SKM-1 treated with dmso at 0.1 percent for 144 hours (cell line): ENCODE results near the gene ASZ1.
A peak's percentile ranks its signal among the peaks of the same experiment; 100 is the strongest.

Experiments
- DNase-seq: peaks from one replicate; lab custom pipeline; 2025; ENCODE audit not compliant: unreplicated experiment; lab: John Stamatoyannopoulos, UW

Gene ASZ1

DNA sequence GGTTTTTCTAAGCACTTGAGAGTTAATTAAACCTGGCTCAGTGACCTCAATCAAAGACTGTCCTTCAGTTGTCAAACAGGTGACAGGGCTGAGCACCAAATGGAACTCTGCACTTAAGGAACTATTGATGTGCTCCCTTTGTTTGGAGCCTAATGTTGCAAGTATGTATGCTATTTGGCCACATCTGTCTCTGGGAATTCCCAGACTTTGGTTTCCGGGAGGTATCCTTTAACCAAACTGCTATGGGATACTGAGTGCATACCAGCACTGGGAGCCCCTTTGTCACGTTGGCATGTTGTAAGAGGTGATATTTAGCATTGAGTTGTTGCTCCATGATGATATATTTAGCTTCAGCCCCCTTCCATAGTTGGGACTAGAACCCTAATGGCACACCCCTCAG lies 25.2 kb downstream of the ASZ1 start:
- no peak for DNase-seq

DNA sequence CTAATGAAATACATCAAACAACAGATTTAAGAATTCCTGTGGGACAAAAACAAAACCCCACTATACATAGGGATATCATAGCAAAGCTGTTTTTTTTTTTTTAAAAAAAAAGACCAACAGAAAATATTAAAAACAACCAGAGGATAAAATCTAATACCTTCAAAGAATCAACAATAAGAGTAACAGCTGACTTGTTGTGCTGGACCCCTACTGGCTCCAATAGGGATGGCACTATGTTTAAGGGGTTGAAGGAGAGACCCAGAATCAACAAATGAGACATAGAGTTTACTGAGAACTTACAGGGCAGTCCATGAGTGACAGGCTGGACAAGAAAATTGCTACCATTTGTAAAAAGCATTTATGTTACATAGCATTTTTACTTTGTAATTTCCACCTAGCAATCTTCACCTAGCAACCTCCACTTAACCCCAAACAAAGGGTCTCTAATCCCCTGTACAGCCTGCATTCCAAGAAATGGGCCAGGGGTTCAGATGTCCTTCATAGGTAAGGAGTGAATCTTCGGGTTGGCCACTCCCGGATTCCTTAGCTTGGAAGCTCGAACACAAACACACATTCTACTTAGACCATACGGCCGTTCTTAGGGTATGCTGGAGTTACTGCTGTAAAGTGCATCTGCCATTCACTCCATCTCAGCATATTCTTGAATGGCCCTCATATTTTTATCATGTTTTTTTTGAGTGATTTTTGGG lies 25.8 kb downstream of the ASZ1 start:
- no peak for DNase-seq

DNA sequence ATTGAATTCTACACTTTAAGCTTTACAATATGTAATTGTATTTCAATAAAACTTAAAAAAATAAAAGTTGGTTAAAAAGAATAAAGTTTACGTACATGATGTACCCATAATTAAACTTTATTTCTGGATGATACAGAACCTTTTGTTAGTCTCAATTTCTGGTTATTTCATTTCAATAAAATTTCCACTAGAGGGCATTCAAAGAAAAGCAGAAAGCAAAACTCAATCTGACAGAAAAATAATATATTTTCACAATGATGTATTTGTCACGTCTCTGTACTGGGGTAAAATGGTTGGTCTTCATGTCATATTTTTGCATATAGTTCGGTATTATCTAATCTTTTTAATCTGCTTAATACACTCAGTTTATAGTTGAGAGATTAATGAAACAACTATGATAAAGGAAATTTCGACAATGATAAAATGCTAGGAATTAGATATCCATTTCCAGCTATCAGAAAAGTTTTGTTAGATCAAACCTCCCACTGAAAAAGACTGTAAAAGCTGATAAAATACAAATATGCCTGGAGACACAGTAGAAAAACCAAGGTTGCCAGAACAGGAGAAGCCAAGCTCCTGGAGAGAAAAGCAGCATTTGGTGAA lies 27.4 kb downstream of the ASZ1 start:
- DNase-seq: peak; percentile 10

DNA sequence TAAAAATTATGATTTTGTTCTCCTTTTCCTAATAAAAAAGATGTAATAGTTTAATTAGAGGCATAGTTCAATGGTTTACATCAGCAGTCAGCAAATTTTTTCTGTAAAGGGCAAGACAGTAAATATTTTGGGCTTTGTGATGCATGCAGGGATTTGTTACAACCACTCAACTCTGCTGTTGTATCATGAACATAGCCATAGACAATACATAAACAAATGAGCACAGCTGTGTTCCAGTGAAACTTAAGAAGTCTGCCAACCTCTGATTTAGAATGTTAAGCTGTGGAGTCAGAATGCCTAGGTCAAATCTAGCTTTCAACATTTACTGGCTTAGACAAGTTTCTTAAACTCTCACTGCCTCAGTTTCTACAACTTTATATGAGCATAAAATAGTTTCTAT lies 31.6 kb downstream of the ASZ1 start:
- DNase-seq: no peak

DNA sequence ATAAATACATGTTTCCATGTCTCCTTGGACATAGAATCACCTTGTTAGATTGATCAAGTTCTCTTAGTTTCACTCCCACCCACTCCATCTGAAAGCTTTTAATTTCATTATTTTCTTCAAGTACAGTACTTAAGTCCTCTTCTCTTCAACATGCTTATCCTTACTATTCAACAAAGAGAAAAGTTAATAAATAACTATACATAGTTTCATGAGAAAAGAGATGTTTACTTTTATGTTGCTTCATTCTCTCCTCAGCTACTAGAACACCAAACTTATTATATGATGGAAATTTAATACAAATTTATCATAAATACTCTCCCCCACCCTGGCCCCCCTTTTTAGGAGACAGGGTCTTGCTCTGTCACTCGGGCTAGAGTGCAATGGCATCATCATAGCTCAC lies 33.5 kb downstream of the ASZ1 start:
- DNase-seq: no peak

DNA sequence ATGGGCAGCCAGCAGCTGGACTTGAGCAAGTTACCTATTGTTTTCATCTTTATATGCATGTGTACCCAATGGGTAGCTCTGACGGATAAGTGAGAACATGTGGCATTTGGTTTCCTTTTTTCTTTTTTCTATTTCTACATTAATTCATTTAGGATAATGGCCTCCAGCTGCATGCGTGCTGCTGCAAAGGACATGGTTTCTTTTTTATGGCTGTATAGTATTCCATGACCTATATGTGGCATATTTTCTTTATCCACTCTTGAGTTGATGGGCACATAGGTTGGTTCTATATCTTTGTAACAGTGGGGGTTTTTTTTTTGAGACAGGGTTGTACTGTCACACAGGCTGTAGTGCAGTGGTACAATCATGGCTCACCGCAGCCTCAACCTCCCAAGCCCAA lies 37.4 kb downstream of the ASZ1 start:
- no peak for DNase-seq

DNA sequence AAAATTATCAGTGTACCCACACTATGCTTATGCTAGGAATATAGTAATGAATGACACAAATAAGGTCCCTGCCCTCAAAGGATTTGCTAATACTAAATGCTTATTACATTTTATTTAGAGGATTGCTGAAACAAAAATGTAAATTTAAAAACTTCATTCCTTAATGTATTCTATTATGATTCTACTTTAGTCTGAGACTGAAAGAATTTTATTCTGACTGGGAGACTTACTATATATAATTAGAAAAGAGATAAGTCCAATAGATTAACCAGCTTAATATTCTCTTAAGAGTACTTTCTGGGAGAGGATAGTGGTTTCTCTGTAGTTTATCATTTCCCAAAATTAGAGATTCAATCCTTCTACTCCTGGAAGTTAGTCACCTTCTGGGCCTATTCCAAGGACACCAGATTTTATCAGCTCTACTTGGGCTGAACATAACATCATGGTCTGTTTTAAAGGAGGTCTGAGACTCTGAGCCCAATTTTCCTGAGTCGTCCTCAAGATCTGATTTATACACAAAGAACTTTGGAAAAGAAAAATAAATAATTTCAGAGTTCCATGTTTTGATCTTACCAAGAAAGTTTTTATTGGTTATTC lies 41.1 kb downstream of the ASZ1 start:
- DNase-seq: no peak

DNA sequence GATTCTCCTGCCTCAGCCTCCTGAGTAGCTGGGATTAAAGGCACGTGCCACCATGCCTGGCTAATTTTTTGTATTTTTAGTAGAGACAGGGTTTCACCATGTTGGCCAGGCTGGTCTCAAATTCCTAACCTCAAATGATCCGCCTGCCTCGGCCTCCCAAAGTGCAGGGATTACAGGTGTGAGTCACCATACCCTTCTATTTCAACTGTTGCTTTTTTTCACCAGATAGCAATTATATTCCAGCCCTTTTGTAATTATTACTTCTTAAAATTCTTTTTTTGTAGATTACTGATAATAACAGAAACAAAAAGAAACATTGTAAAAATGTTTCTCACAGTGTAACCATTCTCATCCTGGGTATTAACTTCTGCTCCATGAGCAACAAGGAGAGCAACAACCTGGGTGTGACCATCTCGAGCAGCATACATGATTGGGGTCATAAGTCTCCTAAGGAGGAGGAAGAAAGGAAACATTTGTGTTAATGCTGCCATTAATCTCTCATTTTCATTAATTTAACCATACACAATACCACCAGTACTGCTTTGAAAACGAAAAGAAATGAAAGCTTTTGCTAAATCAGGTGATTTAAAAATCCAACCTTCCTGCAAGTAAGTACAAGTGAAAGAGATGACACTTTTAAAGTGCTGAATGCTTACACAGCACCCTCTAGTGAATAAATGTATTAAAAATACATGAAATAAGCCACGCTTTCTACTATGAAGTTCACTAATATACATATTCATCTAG lies 41.8 kb downstream of the ASZ1 start:
- DNase-seq: peak; percentile 4

DNA sequence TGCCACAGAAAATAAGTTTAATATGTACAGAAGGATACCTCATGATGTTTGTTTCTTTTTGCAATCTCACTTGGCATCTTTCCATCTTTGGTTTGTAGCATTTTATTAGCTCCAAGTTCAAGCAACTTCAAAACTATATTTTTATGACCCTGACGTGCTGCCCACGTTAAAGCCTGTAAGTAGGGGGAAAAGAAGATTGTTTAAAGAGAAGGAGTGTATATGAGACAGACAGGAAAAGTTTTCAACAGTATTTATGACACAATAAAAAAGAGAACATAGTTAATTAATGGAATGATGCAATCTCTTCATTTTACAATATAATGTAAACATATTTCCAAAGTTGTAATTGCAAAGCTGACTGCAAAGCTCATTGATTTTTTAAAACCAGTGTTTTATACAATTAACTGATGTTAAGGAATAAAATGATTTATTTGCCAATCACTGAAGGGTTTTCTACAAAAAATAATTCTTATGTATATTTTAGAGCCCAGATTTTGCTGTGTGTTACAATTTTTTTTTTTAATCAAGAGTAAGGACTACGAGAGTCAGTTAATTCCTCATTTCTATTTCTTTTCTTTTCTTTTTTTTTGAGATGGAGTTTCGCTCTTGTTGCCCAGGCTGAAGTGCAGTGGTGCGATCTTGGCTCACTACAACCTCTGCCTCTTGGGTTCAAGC lies 42.5 kb downstream of the ASZ1 start:
- no peak for DNase-seq

DNA sequence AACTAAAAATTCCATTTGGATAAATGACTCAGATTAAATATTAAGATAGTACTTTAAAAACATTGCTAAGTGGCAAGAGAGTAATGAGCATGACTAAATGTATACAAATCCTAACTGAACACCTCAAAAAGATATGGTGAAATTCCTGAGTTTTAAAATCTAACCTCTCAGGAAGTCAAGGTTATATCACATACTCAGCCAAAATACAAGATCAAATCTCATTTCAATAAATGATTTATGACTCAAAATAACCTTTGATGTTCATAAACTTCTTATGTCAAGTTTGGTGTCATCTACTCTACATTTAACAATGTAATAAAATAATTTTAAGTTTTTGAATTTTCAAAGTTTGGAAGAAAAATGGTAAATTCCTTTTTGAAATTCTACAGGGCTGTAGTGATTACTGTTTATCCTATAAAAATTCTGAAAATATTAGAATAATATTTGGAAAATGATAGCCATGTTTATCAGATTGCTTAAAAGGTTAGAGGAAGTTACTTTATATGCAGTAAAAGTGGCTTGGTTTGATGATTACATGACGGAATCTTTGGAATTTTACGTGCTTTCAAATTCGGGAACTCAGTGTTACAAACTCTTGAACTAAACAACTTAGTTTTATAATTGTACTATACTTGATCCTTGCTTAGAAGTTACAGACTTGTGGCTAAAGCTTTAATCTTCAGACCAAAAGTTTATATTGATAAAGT lies 43.7 kb downstream of the ASZ1 start:
- DNase-seq: no peak

DNA sequence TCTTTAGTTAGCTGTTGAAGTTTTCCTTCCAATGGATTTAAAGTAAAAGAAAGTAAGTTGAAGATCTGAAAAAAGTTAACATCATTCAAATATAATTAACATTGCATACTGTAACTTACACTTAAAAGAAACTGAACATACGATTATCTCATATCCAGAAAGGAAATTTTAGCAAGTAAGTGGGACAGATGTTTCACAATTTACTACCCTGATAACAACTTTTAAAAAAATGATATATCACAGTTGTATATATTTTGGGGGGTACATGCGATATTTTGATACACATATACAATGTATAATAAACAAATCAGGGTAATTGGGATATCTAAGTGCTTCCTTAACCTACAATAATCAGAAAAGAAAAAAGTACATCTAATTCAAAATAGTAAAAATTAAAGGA lies 44.2 kb downstream of the ASZ1 start:
- no peak for DNase-seq

DNA sequence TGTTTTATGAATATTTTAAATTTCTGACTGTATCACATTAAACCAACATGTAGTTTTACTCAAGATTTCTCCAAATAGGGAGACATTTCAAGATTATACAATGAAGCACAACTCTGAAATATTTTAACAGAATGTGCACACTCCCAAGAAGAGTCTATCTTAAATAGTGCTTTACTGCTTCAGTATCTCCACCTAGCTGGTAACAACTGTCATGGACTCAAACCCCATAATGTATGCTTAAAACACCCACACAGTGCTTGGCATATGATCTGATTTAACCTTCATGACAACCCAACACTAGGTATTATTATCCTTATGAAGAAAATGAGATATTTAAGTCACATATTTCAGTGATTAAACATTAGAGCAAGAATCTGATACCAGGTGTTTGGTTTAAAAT lies 45.9 kb downstream of the ASZ1 start:
- no peak for DNase-seq

DNA sequence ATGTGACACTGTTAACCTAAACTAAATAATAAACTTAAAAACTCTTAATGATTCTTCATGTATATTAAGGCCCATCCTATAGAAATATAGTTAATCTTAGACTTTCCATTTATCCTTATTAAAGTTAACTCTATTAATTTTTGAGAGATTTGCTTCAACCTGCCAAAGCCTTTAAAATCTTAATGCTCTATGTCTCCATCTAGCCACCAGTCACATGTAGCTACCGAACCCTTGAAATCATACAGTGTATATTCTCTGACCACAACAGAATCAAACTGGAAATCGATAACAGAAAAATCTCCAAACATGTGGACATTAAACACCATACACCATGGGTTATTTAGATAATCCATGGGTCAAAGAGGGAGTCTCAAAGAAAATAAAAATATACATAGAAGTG lies 51.9 kb downstream of the ASZ1 start:
- no peak for DNase-seq

DNA sequence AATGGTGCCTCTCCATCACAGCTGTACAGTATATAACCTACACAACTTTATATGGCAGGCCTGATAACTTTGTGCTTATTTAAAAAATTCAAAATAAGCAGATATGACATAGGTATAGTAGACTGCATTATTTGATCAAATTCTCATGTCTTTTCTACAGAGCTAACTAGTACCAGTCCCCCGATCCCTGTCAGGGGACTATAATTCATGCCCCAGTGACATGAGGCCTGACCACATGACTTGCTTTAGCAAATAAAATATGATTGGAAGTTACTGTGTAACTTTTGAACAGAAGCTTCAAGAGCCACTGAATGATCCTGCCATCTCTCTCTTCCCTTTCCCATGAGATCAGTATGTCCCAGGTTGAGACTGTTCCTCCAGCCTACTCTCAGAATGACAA lies 55.2 kb downstream of the ASZ1 start:
- DNase-seq: no peak

DNA sequence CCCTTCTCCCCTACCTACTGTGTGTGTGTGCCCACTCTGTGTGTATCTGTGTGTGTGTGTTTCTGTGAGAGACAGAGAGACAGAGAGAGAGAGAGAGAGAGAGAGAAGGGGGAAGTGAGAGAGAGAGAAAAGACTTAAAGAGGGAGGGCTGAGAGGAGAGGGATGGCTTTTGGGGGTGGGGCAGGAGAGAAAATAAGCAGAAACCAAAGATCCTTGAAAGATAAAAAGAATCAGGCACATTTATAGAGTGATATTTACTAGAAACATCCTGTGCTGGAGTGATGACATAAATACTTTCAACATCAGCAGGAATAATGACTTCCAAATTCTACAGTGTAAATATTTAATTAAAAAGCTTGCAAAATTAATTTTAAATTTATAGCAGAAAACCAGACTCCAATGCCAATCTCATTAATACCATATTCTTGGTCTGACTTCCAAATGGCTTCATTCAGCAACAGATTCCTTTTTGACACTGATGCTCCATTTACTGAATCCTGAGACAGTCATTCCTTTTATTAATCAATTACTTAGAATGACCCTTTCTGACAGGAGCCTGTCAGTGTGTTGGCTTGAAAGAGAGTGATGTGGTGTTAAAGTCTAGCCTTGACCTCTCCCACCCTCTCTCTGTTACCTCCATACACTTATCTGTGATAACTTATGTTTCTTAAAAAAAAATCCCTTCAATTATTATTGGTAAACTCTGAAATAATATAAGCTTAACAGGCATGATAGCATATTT lies 62.8 kb downstream of the ASZ1 start:
- no peak for DNase-seq

DNA sequence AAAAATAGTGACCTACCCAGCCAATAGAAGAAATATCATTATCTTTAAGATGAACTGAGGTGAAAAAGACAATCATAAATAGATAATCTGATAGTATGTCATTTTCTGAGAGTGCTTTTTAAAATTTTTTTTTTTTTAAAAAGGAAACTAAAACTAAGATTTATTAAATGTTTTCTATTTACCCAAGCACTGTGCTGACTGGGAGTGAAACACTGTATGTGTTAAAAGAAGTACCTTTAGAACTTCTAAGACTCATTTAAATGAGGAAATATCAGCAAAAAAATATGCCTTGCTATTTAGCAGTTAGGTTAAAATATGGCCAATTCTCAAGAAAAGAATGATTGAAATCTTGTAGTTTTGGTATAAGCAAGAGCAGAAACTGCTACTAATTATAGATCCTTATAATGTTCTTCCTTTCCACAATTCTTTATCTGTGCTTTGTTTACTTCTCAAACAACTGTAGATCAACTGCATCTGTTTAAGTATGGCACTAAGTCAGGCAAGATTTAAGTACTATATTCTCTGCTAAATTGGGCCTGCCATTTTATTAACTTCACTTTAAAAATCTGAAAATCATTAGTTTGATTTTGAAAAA lies 64.9 kb downstream of the ASZ1 start:
- DNase-seq: no peak

DNA sequence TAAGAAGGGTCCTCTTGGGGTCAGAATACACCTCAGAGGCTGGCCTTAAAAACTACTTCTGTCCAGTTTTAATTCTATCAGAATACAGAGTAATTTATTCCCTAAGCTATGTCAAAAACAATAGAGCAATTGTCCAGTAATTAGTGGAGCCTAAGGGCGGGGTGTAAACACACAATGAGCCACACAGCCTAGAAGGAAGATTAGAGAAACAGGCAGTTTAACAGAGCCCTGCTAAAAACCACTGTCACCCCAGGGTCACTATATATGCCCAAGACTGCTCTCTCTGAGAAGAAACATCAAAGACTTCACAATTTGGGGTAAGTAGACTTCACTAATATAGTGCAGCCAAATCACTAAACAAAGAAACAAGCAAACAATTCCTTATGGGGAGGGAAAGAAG lies 77.3 kb downstream of the ASZ1 start:
- no peak for DNase-seq

DNA sequence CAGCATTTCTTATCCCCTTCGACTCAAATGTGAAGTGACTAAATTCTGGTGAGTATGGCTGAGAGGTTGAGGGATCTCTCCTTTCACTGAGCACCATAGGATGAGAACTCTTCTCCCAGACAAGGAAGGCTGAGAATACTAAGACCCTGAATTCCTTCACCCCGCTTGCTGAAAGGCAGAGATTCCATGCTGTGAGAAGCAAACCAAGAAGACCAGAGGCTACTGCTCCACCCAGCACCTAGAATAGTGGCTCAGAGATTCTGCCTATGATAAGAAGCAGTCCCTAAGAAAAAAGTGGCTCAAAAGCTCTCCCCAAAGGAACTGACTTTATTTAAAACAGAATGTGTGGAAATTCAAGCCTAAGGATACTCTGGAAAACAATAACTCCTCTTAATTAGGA lies 77.7 kb downstream of the ASZ1 start:
- no peak for DNase-seq

DNA sequence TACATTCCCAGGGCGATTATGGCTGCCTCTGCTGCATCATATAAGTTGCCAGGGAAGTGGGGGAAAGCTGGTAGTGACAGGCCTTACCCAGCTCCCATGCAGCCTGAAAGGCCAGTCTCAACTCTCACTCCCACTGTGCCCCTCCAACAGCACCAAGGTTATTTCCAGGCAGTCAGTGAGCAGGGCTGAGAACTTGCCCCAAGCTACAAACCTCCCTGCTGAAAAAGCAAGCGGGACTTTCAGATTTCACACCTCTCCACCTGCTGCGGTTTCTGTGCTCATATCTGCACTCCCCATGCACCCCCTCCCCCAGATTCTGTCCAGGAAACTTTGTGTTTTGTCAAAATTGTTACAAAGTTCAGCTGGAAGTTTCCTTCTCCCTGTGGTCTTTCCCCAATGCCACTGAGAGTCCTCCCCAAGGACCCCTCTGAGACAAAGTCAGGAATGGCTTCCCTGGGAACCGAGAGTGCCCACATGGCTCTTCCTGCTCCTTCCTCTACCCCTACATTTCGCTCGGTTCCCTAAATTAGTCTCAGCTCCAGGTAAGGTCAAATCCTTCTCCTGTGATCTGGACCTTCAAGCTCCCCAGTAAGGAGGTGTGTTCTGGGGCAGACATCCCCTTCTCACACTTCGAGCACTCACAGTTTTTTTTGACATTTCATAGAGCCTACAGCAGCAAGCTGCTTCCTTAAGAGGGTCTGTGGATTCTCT lies 79.2 kb downstream of the ASZ1 start:
- DNase-seq: no peak
